Naive B cell (primary cell): ENCODE results near the gene SLC52A3. TPM values are rescaled to one million over a fixed set of nuclear protein-coding genes. Genes with fewer than 3 reads are reported as not detected.

Experiments
- ATAC-seq, 2 donors: fragments of 150-1000 bp; cut with Tn5 transposase; 2 replicates each; pipeline ENCODE4 v1.10.0; 2021; ENCODE audit warnings: low read depth in 2 of 2, mild to moderate bottlenecking in 2 of 2, moderate library complexity in 2 of 2
- DNase-seq: peaks from one replicate; pipeline ENCODE4 v3.0.0; 2022
- H3K27ac Mint-ChIP-seq, 6 donors: one replicate each; pipeline ENCODE4 v1.8.0; 2020 to 2022; ENCODE audit warnings: mild to moderate bottlenecking in 6 of 6, mixed read lengths in 6 of 6, moderate library complexity in 5 of 6, inconsistent platforms in 2 of 6
- H3K27me3 Mint-ChIP-seq, 3 donors: one replicate each; pipeline ENCODE4 v1.8.0; 2021 to 2022; ENCODE audit warnings: mixed read lengths in 3 of 3, mild to moderate bottlenecking in 1 of 3
- H3K36me3 Mint-ChIP-seq, 2 donors: one replicate each; pipeline ENCODE4 v1.8.0; 2020 to 2022; ENCODE audit warnings: mixed read lengths in 2 of 2, inconsistent platforms in 1 of 2, mild to moderate bottlenecking in 1 of 2
- H3K4me1 Mint-ChIP-seq, 3 donors: one replicate each; pipeline ENCODE4 v1.8.0; 2020 to 2022; ENCODE audit warnings: mixed read lengths in 3 of 3, inconsistent platforms in 1 of 3, mild to moderate bottlenecking in 1 of 3, moderate library complexity in 1 of 3
- H3K4me3 Mint-ChIP-seq, 8 donors: one replicate each; pipeline ENCODE4 v1.8.0; 2020 to 2022; ENCODE audit warnings: mild to moderate bottlenecking in 8 of 8, mixed read lengths in 8 of 8, moderate library complexity in 8 of 8, inconsistent platforms in 2 of 8
- H3K9me3 Mint-ChIP-seq, 7 donors: one replicate each; pipeline ENCODE4 v1.8.0; 2020 to 2022; ENCODE audit warnings: mixed read lengths in 7 of 7, mild to moderate bottlenecking in 5 of 7, inconsistent platforms in 2 of 7, moderate library complexity in 1 of 7
- polyA plus RNA-seq, 6 donors: library from polyadenylated mRNA; unstranded; fragments of 300-500 nt; fragmentation: Illumina TruSeq; gene quantifications; one replicate each; pipeline ENCODE4 v1.2.3, GENCODE V29; 2021; ENCODE audit warnings: low read depth in 6 of 6

SLC52A3 gene
- polyA plus RNA-seq, 6 donors from 2014 or later = not detected

DNA sequence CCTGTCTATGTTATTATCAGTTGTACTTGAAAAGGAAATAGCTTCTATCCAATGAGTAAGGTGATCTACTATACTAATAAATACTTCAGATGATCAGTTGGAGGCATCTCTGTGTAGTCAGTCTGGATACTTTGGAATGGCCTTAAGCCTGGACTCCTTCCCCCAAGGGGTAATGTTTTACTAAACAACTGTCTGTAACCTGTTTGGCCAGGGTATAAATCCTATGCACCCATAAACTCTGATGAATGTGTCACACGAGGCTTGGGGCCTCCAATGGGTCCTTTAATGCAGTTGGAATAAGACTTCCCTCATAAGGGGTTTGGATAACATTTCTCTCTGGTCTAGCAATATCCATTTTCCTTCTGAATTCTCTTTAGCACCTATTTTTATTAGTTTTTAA lies 19.5 kb upstream of the SLC52A3 start:
- peaks cover 15 to 48% (median 39%) of the 10 kb centered on the region in 7 donors for H3K9me3 Mint-ChIP-seq

DNA sequence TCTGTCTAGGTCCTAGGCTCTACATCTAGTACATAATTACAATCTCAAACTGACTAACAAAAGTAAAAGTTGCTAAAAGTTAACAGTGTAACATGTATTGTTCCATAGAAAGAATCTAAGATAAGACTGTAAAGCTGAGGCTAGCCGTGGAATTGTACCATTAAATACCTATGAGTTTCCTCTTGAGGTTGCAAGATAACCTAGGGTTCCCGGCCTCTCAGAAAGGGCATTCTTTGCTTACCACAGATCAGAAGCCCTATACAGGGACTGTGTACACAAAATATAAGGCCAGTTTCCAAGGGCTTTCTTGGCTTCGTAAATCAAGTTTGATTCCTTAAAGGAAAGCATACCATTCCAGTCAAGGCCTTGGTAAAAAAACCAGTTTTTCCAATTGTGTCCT lies 11.5 kb upstream of the SLC52A3 start:
- no peaks in the 10 kb centered on the region for H3K4me1 Mint-ChIP-seq
- no peak overlapping the region for H3K27ac Mint-ChIP-seq
- H3K36me3 Mint-ChIP-seq = peaks cover 4 to 12% of the 10 kb centered on the region in 2 donors
- DNase-seq (no peak), ATAC-seq (no peak)
- no peak overlapping the region for H3K4me3 Mint-ChIP-seq
- H3K9me3 Mint-ChIP-seq = peaks cover 10 to 22% (median 15%) of the 10 kb centered on the region in 7 donors
- H3K27me3 Mint-ChIP-seq = peaks cover 0 to 22% (median 18%) of the 10 kb centered on the region in 3 donors

More for the DNA sequence above, 19.5 kb upstream of the SLC52A3 start:
- no peak for ATAC-seq
- H3K27me3 Mint-ChIP-seq = peaks cover 16 to 39% (median 29%) of the 10 kb centered on the region in 3 donors
- no peaks in the 10 kb centered on the region for H3K4me1 Mint-ChIP-seq
- no peak overlapping the region for H3K27ac Mint-ChIP-seq
- peaks cover 4 to 19% of the 10 kb centered on the region in 2 donors for H3K36me3 Mint-ChIP-seq
- no peak for DNase-seq
- peak overlapping the region in 1 of 8 donors; percentile 9 for H3K4me3 Mint-ChIP-seq

DNA sequence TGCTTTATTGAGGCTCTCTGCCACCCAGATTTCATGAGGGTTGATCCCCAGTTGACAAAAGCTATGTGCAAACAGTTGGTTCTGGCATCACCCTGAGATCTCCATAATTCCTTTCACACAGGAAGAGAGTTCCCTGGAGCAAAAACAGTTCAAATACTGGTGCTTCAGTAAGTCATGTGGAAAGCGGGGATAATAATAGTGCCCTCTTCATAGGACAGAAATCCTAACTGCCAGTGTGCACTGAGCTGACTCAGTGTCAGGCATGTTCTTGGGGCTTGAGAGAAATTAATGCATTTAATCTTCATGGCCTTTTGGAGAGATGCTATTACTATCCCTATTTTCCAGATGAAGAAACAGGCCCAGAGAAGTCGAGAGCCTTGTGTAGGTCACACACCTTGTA lies 7.9 kb upstream of the SLC52A3 start:
- H3K27me3 Mint-ChIP-seq = peaks cover 22 to 41% (median 34%) of the 10 kb centered on the region in 3 donors
- H3K4me3 Mint-ChIP-seq = no peak overlapping the region
- no peak overlapping the region for H3K27ac Mint-ChIP-seq
- no peak for ATAC-seq
- H3K4me1 Mint-ChIP-seq = no peaks in the 10 kb centered on the region
- no peaks in the 10 kb centered on the region for H3K36me3 Mint-ChIP-seq
- DNase-seq = no peak
- H3K9me3 Mint-ChIP-seq = no peaks in the 10 kb centered on the region

DNA sequence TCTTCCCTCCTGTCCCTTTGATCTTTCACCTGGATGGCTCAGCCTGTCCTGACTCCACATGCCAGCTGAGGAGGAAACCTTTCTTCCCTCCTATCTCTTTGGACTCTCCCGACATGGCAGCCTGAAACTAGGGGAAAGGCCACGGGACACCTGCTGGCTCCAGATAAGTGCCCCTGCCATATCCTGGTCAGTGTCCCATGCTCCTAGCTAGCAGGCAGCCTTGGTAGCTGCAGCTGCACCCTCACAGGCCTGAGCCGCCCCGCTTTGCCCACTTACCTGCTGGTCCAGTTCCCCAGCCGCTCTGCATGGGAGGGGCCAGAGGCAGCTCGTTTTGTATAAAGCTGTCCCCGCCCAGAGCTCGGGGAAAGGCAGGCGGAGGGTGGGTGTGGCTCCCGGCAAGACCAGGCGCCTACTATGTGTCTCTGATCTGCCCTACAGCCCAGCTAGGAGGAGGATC lies 7.4 kb upstream of the SLC52A3 start:
- no peaks in the 10 kb centered on the region for H3K4me1 Mint-ChIP-seq
- no peak overlapping the region for H3K4me3 Mint-ChIP-seq
- peaks cover 22 to 45% (median 34%) of the 10 kb centered on the region in 3 donors for H3K27me3 Mint-ChIP-seq

DNA sequence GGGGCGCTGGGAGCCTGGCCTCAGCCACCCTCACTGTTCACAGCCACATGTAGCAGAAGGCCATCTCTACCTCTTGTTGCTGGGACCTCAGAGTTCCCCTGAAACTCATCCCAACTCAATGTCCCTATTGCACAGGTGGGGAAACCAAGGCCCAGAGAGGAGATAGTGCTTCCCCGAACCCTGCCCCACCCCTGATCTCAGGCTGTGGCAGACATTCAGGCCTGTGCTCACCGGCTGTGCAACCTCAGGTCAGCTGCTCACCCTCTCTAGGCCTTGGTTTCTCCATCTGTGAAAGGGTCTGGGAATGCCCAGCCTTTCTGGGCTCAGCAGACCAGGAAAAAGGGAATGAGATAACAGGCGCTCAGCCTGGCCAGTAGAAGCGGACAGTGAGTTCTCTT lies 6.4 kb upstream of the SLC52A3 start:
- ATAC-seq = no peak
- no peak for DNase-seq
- Mint-ChIP-seq H3K27me3 (peaks cover 16 to 45% (median 34%) of the 10 kb centered on the region in 3 donors), H3K4me3 (no peak overlapping the region), H3K9me3 (no peaks in the 10 kb centered on the region), H3K27ac (no peak overlapping the region), H3K36me3 (no peaks in the 10 kb centered on the region), H3K4me1 (no peaks in the 10 kb centered on the region)

More for the DNA sequence above, 7.4 kb upstream of the SLC52A3 start:
- DNase-seq (no peak), ATAC-seq (no peak)
- Mint-ChIP-seq H3K9me3 (no peaks in the 10 kb centered on the region), H3K27ac (no peak overlapping the region), H3K36me3 (no peaks in the 10 kb centered on the region)

DNA sequence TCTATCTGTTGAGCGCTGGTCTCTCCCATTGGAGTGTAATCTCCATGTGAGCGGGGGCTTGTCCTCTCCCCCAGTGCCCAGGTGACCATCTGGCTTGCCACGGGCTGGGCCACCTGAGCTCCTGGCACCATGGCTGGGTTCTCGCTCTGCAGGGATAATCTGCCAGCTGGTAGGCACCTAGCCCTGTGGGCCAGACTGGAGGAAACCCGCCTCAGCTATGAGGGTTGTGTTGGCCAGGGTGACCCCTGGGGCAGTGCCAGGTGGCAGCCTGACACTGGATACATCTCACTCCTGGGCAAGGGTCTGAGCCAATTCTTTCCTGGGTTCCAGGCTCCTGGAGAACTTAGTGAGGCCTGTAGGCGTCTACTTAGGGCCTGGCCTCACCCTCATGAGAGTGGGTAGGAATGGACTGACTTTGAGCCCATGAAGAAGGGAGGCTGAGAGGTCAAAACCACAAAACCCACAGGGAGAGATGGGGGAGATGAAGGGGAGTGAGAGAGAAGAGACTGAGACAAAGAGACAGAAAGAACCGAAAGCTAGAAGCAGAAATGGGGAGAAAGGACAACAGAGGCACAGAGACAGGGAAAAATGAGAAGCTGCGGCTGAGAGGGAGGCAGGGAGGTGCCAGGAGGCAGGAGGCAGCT lies 5.8 kb upstream of the SLC52A3 start:
- ATAC-seq (no peak), DNase-seq (no peak)
- Mint-ChIP-seq H3K36me3 (no peaks in the 10 kb centered on the region), H3K27me3 (peaks cover 14 to 45% (median 34%) of the 10 kb centered on the region in 3 donors), H3K9me3 (no peaks in the 10 kb centered on the region), H3K4me1 (no peaks in the 10 kb centered on the region), H3K4me3 (no peak overlapping the region), H3K27ac (no peak overlapping the region)

DNA sequence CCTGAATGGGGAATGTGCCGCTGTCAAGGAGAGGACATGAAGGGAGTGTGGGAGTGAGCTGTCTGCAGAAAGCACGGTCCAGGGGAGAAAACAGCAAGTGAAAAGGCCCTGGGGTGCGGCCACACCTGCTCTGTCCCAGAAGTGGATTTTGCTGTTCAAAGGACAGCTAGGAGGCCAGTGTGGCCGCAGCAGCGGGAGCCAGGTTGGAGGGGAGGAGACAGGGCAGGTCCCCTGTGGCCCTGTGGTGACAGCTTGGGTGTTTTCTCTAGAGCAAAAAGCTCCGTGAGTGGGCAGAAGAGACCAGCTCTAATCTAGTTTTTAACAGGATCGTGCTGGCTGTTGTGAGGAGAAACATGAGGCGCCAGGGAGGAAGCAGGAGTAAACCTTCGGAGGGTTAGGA lies 4.5 kb upstream of the SLC52A3 start:
- DNase-seq (no peak), ATAC-seq (no peak)
- H3K27ac Mint-ChIP-seq = peak overlapping the region in 1 of 6 donors; percentile 53
- H3K9me3 Mint-ChIP-seq = no peaks in the 10 kb centered on the region
- H3K27me3 Mint-ChIP-seq = peaks cover 17 to 49% (median 39%) of the 10 kb centered on the region in 3 donors
- no peak overlapping the region for H3K4me3 Mint-ChIP-seq
- no peaks in the 10 kb centered on the region for H3K36me3 Mint-ChIP-seq
- H3K4me1 Mint-ChIP-seq = no peaks in the 10 kb centered on the region

DNA sequence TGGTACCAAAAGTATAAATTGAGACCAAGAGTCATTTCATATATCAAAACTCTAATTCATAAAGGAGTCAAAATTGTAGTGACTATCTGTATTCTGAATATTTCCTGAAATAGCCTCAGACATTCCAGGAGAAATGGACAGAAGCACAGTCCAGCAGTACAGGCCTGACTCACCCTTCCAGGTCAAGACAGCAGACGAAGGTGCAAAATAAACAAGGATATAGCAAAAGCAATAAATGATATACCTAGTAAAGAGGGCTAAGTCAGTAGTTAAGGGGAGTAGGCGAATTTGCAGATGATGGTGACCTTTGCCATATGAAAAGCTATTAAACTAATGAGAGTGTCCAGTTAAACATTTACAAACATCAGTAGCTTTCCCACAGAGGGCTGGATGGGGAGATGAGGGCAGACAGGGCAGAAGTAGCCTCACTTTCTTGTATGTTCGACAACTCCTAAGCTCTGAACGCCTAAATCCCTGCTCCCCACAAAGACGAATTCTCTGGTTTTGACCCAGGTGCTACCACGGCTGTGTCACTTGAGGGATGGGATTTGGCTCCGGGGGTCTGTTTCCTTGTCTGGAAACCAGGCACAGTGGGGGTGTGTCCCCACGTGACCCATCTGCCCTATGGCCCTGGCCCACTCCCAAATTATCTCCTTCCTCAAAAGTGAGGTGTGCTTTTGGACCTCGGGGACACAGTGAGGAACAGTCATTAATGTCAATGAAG lies 3.6 kb upstream of the SLC52A3 start:
- DNase-seq (no peak), ATAC-seq (no peak)
- no peaks in the 10 kb centered on the region for H3K36me3 Mint-ChIP-seq
- no peaks in the 10 kb centered on the region for H3K4me1 Mint-ChIP-seq
- H3K27me3 Mint-ChIP-seq = peaks cover 16 to 52% (median 42%) of the 10 kb centered on the region in 3 donors
- H3K27ac Mint-ChIP-seq = no peak overlapping the region
- H3K9me3 Mint-ChIP-seq = no peaks in the 10 kb centered on the region
- peak overlapping the region in 1 of 8 donors; percentile 1 for H3K4me3 Mint-ChIP-seq

DNA sequence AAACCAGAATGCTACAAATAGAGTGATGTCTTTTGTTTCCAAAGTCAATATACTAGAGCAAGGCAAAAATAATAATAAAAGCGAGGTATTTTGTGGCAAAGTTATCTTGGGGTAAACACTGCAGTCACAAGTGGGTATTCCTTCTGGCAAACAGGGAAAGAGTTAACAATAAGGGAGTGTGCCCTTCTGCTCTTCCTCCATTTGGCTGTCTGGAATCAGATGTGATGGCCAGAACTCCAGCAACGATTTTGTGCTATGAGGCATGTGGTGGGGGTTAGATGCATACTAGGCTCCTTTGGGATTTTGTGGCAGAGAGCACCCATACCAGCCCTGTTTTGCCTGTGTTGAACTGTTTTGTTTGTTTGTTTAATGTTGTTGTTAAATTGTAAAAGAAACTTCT lies 2.4 kb upstream of the SLC52A3 start:
- H3K36me3 Mint-ChIP-seq = no peaks in the 10 kb centered on the region
- peaks cover 0 to 3% (median 0%) of the 10 kb centered on the region in 7 donors for H3K9me3 Mint-ChIP-seq
- H3K27ac Mint-ChIP-seq = no peak overlapping the region
- DNase-seq = no peak
- H3K4me3 Mint-ChIP-seq = no peak overlapping the region
- H3K4me1 Mint-ChIP-seq = no peaks in the 10 kb centered on the region
- no peak for ATAC-seq
- H3K27me3 Mint-ChIP-seq = peaks cover 9 to 56% (median 42%) of the 10 kb centered on the region in 3 donors

DNA sequence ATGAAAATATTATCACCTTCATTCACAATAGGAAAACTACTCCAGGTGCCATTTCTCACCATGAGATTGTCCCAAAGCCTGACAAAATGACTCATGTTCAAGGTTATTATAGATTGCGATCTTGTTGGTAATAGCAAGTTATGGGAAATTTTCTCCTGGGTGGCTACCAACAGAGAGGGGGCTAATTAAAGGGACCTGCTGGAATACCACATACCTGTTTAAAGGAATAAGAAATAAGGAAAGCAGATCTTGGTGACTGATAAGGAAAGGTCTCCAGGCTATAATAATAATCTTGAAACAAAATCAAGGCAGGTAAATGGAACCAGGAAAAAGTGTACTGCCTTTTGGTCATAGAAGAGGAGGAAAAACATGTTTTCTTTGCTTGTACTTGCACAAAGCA lies 1.4 kb downstream of the SLC52A3 start:
- no peaks in the 10 kb centered on the region for H3K36me3 Mint-ChIP-seq
- H3K4me1 Mint-ChIP-seq = peaks cover 0 to 4% (median 0%) of the 10 kb centered on the region in 3 donors
- peaks cover 8 to 44% (median 27%) of the 10 kb centered on the region in 3 donors for H3K27me3 Mint-ChIP-seq
- H3K27ac Mint-ChIP-seq = no peak overlapping the region
- no peak for ATAC-seq
- no peak overlapping the region for H3K4me3 Mint-ChIP-seq
- DNase-seq = no peak
- H3K9me3 Mint-ChIP-seq = peaks cover 0 to 3% (median 0%) of the 10 kb centered on the region in 7 donors

DNA sequence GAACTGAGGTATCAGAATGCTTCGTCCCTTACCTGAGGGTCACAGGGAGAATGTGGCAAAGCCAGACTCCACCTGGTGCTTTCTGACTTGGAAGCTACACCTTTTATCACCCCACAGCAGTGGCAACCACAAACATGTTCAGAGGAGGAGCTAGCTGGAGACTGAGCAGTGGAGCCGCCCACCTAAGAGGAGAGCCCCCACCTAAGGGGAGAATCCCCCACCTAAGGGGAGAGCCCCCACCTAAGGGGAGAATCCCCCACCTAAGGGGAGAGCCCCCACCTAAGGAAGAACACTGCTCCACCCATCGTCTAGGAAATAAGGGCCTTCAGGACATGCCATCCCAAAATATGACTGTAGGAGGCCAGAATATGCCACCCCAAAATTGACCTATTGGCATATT lies 4.0 kb downstream of the SLC52A3 start:
- Mint-ChIP-seq H3K9me3 (peaks cover 0 to 3% (median 0%) of the 10 kb centered on the region in 7 donors), H3K36me3 (no peaks in the 10 kb centered on the region), H3K4me3 (no peak overlapping the region), H3K27me3 (peaks cover 5 to 36% (median 20%) of the 10 kb centered on the region in 3 donors), H3K27ac (peak overlapping the region in 1 of 6 donors; percentile 78), H3K4me1 (peaks cover 0 to 4% (median 0%) of the 10 kb centered on the region in 3 donors)
- DNase-seq = peak; percentile 27
- ATAC-seq = peak in 1 of 2 donors; percentile 53

DNA sequence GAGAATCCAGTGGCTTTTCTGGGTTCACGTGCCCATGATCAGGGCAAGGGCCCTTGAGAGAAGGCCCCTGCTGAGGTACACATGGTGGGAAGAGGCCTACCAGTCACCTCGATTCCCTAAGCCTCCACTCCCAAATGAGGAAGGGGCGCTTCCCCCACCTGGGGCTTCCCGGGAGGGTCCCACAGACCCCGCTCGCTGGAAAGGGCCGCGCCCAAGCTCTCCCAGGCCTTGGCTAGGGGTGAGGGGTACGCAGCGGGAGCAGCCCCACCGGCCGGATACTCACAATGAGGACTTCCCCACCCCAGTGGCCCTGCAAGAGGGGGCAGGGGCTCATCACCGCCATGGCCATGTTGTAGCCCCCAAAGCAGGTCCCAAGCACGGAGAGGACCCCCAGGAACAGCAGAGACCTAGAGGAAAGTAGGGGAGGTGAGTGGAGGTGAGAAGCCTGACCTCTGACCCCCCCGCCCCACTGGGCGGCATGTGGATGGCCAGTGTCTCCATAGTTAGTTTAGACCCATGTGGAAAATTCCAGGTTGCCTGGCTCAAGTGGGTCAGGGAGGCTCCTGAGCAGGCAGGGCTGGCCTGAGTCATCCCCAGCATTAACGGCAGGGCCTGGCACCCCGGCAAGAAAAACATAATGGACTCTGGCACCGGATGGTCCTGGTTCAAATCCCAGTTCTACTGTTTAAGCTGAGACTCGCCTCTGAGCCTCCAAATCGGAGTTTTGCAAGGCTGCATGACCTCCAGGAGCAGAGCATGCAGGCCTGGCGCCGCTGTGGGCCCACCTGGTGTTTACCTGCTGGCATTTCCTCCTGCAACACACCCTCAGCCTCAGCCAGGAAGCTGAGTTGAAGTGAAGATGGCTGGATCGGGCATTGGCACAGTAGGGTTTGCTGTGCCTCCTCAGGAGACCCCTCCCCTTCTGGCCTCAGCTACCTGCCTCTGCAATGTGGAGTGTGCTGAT lies 6.6 kb downstream of the SLC52A3 start:
- peak overlapping the region in 1 of 6 donors; percentile 42 for H3K27ac Mint-ChIP-seq
- DNase-seq (no peak), ATAC-seq (no peak)
- peaks cover 0 to 4% (median 0%) of the 10 kb centered on the region in 3 donors for H3K4me1 Mint-ChIP-seq
- peaks cover 0 to 3% (median 0%) of the 10 kb centered on the region in 7 donors for H3K9me3 Mint-ChIP-seq
- no peaks in the 10 kb centered on the region for H3K36me3 Mint-ChIP-seq
- H3K27me3 Mint-ChIP-seq = peaks cover 0 to 35% (median 20%) of the 10 kb centered on the region in 3 donors
- H3K4me3 Mint-ChIP-seq = no peak overlapping the region
